B cell (primary cell): ENCODE data around the gene TAF8.

Experiments used
- EZH2 ChIP-seq: IDR thresholded peaks from 2 replicates; pipeline ENCODE4 v1.6.1; 2012; ENCODE audit warnings: borderline replicate concordance, low read depth, mild to moderate bottlenecking, moderate library complexity, low read length; ENCODE audit not compliant: insufficient read depth, poor library complexity, severe bottlenecking
- TF ChIP-seq, protein P1 (sequence below): fragments of 200-600 bp; IDR thresholded peaks from one replicate; pipeline ENCODE4 v1.8.0; 2022; ENCODE audit warnings: antibody characterized with exemption, mild to moderate bottlenecking

DNA sequence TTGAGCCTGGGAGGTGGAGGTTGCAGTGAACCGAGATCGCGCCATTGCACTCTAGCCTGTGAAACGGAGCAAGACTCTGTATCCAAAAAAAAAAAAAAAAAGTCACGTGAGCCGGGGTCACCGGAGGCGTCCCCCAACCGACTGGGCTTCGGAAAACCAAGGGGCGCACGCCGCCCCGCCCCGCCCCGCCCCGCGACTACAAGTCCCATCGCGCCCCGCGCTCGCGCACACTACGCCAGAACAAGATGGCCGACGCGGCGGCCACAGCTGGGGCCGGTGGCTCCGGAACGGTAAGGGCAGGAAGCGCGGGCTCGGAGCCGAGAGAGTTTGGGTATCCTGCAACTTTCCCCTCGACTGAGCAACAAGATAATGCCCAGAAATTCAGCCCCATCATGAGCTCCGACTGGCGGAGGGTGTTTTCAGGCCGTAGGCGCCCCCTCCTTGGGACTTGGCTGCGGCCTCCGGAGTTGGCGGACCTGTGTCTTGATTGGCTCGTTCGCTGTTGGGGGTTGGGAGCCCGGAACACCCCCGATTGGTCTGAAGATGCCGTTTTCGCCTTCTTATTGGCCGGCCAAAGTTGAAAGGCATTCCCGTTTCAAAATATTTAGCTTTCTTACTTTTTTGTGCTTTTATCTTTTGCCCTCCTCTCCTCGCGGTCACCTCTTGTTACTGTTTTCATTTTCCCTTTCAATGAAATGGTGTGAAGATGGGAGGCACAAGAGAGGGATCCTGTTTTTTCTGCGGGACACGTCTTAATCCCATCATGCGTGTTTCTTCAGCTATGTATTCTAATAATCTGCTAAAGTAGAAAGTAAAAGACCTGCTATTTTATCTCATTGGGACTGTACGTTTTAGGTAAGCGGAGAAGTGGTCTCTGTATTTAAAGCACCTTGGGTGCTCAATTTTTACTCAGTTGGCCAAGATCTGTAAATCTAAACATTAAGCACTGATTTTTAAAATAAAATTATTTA is at the start of gene TAF8:
- TF ChIP-seq, protein P1, sequence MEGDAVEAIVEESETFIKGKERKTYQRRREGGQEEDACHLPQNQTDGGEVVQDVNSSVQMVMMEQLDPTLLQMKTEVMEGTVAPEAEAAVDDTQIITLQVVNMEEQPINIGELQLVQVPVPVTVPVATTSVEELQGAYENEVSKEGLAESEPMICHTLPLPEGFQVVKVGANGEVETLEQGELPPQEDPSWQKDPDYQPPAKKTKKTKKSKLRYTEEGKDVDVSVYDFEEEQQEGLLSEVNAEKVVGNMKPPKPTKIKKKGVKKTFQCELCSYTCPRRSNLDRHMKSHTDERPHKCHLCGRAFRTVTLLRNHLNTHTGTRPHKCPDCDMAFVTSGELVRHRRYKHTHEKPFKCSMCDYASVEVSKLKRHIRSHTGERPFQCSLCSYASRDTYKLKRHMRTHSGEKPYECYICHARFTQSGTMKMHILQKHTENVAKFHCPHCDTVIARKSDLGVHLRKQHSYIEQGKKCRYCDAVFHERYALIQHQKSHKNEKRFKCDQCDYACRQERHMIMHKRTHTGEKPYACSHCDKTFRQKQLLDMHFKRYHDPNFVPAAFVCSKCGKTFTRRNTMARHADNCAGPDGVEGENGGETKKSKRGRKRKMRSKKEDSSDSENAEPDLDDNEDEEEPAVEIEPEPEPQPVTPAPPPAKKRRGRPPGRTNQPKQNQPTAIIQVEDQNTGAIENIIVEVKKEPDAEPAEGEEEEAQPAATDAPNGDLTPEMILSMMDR: no peak
- no peak for TF ChIP-seq EZH2
